Heart left ventricle (tissue), 13 donors: ENCODE data around the gene AJUBA.

Source experiments
- POLR2A ChIP-seq, 2 donors: fragments of 450-650 bp; IDR thresholded peaks; one replicate each; pipeline ENCODE4 v1.6.1; 2017; ENCODE audit warnings: antibody characterized with exemption in 2 of 2, mild to moderate bottlenecking in 2 of 2, moderate library complexity in 2 of 2
- TF ChIP-seq, protein P1 (sequence below), 12 donors: fragments of 200-600 bp; sonication (generic) in 4 of 12; IDR thresholded peaks; one replicate each; pipeline versions ENCODE4 v1.5.0 to v1.8.0; 2018 to 2022; ENCODE audit warnings: antibody characterized with exemption in 12 of 12, mild to moderate bottlenecking in 5 of 12
- donor health status: ischemic (EF 13 %, LVEDD 7.1; RV severe dilation, severe dysfunction).
- donor health status: DM: no; HTN: yes; CAD: no.
- donor health status: DM: no; HTN: no; CAD: no.
- donor health status: ischemic (EF 25% LVEDD 6.9; RV normal size, moderate dysfunction).
- donor health status: ischemic (EF 25% LVEDD 5.7; RV mildly dilated, moderate dysfunction).
- donor health status: ischemic (EF 35%, LVEDD 5.7; RV mildly dilated, moderate dysfunction).
- donor health status: nonischemic (EF 11% LVEDD 7.7; RV severe dilation, severe dysfunction).
- donor health status: DM: yes; HTN: yes; CAD: no.
- donor health status: PGD.
- donor health status: ischemic (EF 29% LVEDD 5.4; RV normal size, mild dysfunction).
- donor health status: nonischemic (EF 23%, LVEDD 6.1; RV moderate dilation, normal function).

DNA sequence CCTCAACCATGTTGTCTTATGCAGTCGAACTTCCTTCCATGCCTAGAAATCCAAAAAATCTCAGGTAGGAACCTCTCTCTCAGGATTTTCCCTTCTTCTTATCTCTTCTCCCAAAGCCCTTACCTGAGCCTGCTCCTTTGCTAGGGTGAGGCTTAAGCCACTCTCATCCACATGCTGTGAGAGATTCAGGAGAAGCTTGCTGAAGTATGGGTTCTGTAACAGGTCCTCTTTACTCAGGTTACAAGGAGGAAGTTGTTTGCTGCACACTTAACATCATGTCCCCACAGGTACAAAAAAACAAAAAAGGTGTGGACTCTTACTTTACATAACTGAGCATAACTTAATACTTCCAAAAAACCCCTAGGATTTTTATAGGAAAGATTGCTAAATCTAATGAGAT, 29.9 kb downstream of the AJUBA start:
- TF ChIP-seq, protein P1, sequence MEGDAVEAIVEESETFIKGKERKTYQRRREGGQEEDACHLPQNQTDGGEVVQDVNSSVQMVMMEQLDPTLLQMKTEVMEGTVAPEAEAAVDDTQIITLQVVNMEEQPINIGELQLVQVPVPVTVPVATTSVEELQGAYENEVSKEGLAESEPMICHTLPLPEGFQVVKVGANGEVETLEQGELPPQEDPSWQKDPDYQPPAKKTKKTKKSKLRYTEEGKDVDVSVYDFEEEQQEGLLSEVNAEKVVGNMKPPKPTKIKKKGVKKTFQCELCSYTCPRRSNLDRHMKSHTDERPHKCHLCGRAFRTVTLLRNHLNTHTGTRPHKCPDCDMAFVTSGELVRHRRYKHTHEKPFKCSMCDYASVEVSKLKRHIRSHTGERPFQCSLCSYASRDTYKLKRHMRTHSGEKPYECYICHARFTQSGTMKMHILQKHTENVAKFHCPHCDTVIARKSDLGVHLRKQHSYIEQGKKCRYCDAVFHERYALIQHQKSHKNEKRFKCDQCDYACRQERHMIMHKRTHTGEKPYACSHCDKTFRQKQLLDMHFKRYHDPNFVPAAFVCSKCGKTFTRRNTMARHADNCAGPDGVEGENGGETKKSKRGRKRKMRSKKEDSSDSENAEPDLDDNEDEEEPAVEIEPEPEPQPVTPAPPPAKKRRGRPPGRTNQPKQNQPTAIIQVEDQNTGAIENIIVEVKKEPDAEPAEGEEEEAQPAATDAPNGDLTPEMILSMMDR (IDR thresholded peaks at IDR 0.05), result no peak
- no peak for TF ChIP-seq POLR2A (IDR thresholded peaks at IDR 0.05)
